Stimulated activated CD4-positive, alpha-beta T cell treated with anti-CD3 and anti-CD28 coated beads, Interleukin-2, amount 100 ng/mL, for 4 hours (primary cell): ENCODE data around the gene ABRACL.
"Not testable (repeated sequence)": the region's sequence is repeated elsewhere in the genome, so short reads cannot be mapped to it uniquely, and the experiment has no call there.

Experiments used
- DNase-seq: peaks from one replicate; pipeline ENCODE4 v3.0.0-alpha.2; 2020; ENCODE audit warnings: low read depth

ABRACL gene

GRCh38 chr6:139028658-139029469 lies at the start of gene ABRACL:
TSS of gene ABRACL (plus strand) at chr6:139028745. CDS start at chr6:139034161, 5,416 bp downstream.
- DNase-seq = peak; percentile 83

GRCh38 chr6:138979365-138979764 lies 49.2 kb upstream of the ABRACL start:
- no peak for DNase-seq

GRCh38 chr6:138979813-138980668 lies 48.5 kb upstream of the ABRACL start:
- no peak for DNase-seq

- no peak for DNase-seq
Measured at GRCh38 chr6:138981416-138981815, 47.1 kb upstream of the ABRACL start.

GRCh38 chr6:138986578-138986977 lies 42.0 kb upstream of the ABRACL start:
- DNase-seq = no peak

GRCh38 chr6:138987080-138987642 lies 41.4 kb upstream of the ABRACL start:
- DNase-seq = no peak

GRCh38 chr6:138987643-138988468 lies 40.7 kb upstream of the ABRACL start, which contains the start of gene REPS1:
TSS of gene REPS1 (minus strand) at chr6:138988253. CDS start at chr6:138987682, 571 bp downstream.
- peak; percentile 83 for DNase-seq

GRCh38 chr6:138988469-138988834 lies 40.1 kb upstream of the ABRACL start:
- no peak for DNase-seq

- DNase-seq = no peak
Measured at GRCh38 chr6:138989098-138989983, 39.2 kb upstream of the ABRACL start.

GRCh38 chr6:138991206-138991605 lies 37.3 kb upstream of the ABRACL start:
- no peak for DNase-seq

GRCh38 chr6:138992965-138993364 lies 35.6 kb upstream of the ABRACL start:
- DNase-seq = not testable (repeated sequence)

GRCh38 chr6:138993410-138993809 lies 35.1 kb upstream of the ABRACL start:
- not testable (repeated sequence) for DNase-seq

- no peak for DNase-seq
Measured at GRCh38 chr6:138996524-138996923, 32.0 kb upstream of the ABRACL start.

- DNase-seq = no peak
Measured at GRCh38 chr6:138997136-138997535, 31.4 kb upstream of the ABRACL start.

GRCh38 chr6:138999949-139000725 lies 28.4 kb upstream of the ABRACL start:
- DNase-seq = no peak

GRCh38 chr6:139003751-139004150 lies 24.8 kb upstream of the ABRACL start:
- no peak for DNase-seq

GRCh38 chr6:139006477-139006876 lies 22.1 kb upstream of the ABRACL start:
- DNase-seq = no peak

- no peak for DNase-seq
Measured at GRCh38 chr6:139007428-139007827, 21.1 kb upstream of the ABRACL start.

- DNase-seq = no peak
Measured at GRCh38 chr6:139008117-139008516, 20.4 kb upstream of the ABRACL start.

- no peak for DNase-seq
Measured at GRCh38 chr6:139010674-139011073, 17.9 kb upstream of the ABRACL start.
